RPMI7951 (cell line): Measurements from ENCODE around the gene MAST1. TPM values are rescaled to one million over a fixed set of nuclear protein-coding genes. Genes with fewer than 3 reads are reported as not detected.
"Not testable (repeated sequence)": the region's sequence is repeated elsewhere in the genome, so short reads cannot be mapped to it uniquely, and the experiment has no call there.

Experiments
- DNase-seq: peaks from one replicate; pipeline ENCODE4 v3.0.0-alpha.2; 2012; ENCODE audit warnings: low read depth
- total RNA-seq: library from RNA; depleted of rRNA; stranded (reverse); fragments of >200 nt; shearing (Covaris generic); gene quantifications from 2 replicates; pipeline ENCODE4 v1.2.3, GENCODE V29; 2014

Gene MAST1
- total RNA-seq, 1 experiment from 2014 or later = 1.6 TPM

DNA sequence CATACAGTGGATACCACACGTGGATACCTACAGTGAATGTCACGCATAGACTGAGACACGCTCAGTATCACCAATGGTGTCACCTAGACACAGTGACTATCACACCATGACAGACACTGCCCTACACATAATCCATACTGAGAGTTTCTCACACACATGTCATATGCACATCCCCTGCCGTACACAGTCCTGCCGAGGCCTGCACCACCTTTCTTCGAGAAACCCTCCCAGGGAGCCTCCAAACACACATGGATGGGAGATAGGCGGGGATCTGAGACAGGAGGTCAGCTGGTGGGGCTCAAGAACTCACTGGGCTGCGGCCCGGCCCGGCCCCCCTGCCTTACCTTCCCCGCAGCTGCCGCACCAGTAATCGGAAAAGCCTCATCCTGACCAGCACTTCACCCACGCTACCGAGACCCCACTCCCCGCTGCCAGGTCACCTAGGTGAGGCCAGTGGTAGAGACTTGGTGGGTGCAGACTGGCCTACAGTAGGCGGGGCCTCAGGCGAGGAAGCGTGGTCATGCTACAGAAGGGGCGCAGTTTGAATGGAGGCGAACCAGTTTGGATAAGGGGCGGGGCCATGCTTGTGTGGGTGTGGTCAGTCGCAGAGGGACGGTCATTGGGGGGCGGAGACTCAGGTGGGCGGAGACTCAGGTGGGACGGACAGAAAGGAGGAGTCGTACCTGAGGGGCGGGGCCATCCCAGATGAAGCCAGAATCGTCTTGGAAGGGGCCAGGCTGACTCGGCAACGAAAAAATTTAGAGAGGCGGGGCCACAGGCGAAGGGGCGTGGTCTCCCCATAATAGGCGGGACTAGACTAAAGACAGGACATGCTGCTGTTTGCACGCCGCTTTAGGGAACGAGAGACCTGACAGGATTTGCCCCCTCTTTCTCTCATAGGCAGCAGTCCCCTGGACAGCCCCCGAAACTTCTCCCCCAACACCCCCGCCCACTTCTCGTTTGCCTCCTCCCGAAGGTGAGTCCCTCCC lies 2.1 kb downstream of the MAST1 start:
- peak; percentile 61 for DNase-seq

DNA sequence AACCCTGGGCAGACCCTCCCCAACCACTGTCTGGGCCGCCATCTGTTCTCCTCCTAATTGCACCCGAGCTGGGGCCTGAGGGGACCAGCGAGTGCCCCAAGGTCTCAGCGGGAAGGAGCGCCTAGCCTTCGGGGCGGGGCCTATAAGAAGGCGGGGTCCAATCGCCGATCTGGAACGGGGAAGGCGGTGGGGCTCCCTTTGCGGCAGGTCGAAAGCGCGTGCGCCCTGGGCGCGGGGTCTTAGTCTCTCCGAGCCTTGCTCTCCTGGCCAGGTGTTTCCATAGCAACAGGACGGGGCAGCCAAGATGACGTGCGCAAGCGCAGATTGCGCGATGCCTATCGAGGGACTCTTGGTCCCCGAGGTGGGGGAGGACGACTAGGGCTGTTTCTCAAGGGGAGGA lies 2.8 kb downstream of the MAST1 start:
- DNase-seq = no peak

- DNase-seq = no peak
Measured at GRCh38 chr19:12842511-12842910, 4.2 kb downstream of the MAST1 start.

DNA sequence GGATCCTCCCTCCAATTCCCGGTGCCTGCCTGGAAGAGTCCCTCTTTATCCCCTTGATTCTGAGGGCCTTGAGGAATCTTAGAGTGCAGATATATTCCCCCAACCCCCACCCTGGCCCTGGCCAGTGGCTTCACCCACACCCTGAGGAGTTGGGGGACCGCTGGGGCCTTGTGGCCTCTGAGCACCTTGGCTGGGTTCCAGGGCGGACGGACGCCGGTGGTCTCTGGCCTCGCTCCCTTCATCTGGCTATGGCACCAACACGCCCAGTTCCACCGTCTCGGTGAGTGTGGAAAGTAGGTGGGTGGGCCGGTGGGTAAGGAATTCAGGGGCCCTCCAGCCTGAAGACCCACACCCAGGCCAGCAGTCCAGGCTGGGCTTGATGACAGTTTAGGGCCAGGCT lies 5.0 kb downstream of the MAST1 start:
- no peak for DNase-seq

- no peak for DNase-seq
Measured at GRCh38 chr19:12843999-12844732, 5.9 kb downstream of the MAST1 start.

DNA sequence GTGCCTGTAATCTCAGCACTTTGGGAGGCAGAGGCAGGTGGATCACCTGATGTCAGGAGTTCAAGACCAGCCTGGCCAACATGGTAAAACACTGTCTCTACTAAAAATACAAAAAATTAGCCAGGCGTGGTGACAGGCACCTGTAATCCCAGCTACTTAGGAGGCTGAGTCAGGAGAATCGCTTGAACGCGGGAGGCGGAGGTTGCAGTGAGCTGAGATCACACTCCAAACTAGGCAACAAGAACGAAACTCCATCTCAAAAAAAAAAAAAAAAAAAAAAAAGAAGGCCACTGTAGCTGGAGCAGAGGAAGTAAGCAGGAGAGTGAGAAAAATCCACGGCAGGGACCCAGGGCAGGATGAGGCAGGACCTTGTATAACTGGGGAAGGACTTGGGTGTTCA lies 8.3 kb downstream of the MAST1 start:
- not testable (repeated sequence) for DNase-seq

GRCh38 chr19:12847159-12848139 lies 9.1 kb downstream of the MAST1 start:
- peak; percentile 78 for DNase-seq

GRCh38 chr19:12856653-12857052 lies 18.3 kb downstream of the MAST1 start:
- DNase-seq = no peak

GRCh38 chr19:12858041-12858928 lies 20.0 kb downstream of the MAST1 start:
- DNase-seq = no peak

GRCh38 chr19:12859546-12859945 lies 21.2 kb downstream of the MAST1 start:
- no peak for DNase-seq

DNA sequence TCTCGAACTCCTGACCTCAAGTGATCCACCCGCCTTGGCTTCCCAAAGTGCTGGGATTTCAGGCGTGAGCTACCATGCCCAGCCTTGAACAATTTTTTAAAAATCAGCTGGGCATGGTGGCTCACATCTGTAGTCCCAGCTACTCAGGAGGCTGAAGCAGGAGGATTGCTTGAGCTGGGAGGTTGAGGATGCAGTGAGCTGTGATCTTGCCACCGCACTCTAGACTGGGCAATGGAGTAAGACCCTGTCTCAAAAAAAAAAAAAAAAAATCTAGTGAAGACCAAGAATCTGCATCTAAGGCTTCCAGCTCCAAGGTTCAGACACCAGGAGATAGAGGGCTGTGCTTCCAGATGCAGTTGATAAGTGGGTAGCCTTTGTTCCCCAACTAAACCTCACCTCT lies 25.8 kb downstream of the MAST1 start:
- DNase-seq = no peak

GRCh38 chr19:12864721-12865715 lies 26.7 kb downstream of the MAST1 start:
- no peak for DNase-seq

GRCh38 chr19:12865746-12866415 lies 27.6 kb downstream of the MAST1 start:
- DNase-seq = no peak

- no peak for DNase-seq
Measured at GRCh38 chr19:12866416-12867119, 28.3 kb downstream of the MAST1 start.

DNA sequence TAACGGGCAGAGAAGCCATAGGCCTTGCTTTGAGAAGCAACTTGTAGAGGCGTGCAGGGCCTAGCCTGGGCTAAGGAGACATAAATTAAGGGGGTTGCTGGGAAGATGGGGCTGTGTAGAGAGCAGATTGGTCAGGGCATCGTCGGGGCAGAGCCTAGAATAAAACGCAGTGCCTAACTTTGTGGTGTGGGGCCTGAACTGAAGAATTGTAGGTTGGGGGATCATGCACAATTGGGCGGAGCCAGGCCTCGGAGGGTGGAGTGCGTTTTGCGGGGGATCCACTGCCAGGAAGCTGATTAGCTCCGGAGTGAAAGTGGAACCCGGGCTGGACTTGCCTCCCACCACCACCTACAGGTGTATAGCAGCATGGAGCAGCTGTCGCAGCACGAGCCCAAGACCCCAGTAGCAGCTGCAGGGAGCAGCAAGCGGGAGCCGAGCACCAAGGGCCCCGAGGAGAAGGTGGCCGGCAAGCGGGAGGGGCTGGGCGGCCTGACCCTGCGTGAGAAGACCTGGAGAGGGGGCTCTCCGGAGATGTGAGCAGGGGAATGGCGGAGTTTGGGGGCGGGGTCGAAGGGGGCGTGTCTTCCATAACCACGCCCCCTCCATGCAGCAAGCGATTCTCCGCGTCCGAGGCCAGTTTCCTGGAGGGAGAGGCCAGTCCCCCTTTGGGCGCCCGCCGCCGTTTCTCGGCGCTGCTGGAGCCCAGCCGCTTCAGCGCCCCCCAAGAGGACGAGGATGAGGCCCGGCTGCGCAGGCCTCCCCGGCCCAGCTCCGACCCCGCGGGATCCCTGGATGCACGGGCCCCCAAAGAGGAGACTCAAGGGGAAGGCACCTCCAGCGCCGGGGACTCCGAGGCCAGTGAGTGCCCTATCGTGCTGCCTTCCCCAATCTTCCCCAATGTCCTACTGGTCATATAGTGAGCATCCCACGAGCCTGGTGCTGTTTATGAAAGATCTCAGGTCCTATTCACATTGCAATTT lies 29.1 kb downstream of the MAST1 start:
- DNase-seq = peak; percentile 62

DNA sequence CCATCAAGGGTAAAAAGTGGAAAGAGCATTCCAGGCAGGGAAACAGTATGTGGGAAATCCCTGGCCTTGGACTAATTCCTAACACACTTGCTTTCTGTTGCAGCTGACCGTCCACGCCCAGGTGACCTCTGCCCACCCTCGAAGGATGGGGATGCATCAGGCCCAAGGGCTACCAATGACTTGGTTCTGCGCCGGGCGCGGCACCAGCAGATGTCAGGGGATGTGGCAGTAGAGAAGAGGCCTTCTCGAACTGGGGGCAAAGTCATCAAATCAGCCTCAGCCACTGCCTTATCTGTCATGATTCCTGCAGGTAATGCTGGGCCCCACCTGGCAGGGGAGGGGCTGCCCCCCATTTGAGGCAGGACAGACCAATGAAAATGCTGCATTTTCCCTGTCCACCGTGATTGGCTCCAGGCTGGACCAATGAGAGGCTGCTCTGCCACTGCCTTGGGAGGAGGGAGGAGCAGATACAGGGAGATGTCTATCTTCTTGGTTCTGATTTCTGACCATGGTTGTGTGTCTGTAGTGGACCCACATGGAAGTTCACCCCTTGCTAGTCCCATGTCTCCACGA lies 30.3 kb downstream of the MAST1 start:
- peak; percentile 16 for DNase-seq
